Measurements from ENCODE around the gene TBC1D7.

TBC1D7 gene

GRCh38 chr6:13294499-13295069 lies 33.8 kb downstream of the TBC1D7 start:
- no peak for DNase-seq (ENCODE audit: low read depth)

GRCh38 chr6:13292774-13293173 lies 35.6 kb downstream of the TBC1D7 start:
- DNase-seq (ENCODE audit: low read depth): no peak

GRCh38 chr6:13290335-13290734 lies 38.0 kb downstream of the TBC1D7 start:
- no peak for DNase-seq (ENCODE audit: low read depth)

GRCh38 chr6:13289789-13290318 lies 38.5 kb downstream of the TBC1D7 start:
- DNase-seq (ENCODE audit: low read depth): no peak

GRCh38 chr6:13288969-13289391 lies 39.4 kb downstream of the TBC1D7 start:
- no peak for DNase-seq (ENCODE audit: low read depth)

- no peak for DNase-seq (ENCODE audit: low read depth)
These were observed 39.9 kb downstream of the TBC1D7 start for GRCh38 chr6:13288481-13288880.

- DNase-seq (ENCODE audit: low read depth): no peak
These were observed 41.2 kb downstream of the TBC1D7 start for GRCh38 chr6:13287104-13287503.

- no peak for DNase-seq (ENCODE audit: low read depth)
These were observed 42.2 kb downstream of the TBC1D7 start for GRCh38 chr6:13286181-13286580.

- no peak for DNase-seq (ENCODE audit: low read depth)
These were observed 42.6 kb downstream of the TBC1D7 start for GRCh38 chr6:13285705-13286104.

GRCh38 chr6:13284646-13285045 lies 43.7 kb downstream of the TBC1D7 start:
- no peak for DNase-seq (ENCODE audit: low read depth)

- DNase-seq (ENCODE audit: low read depth): no peak
These were observed 45.0 kb downstream of the TBC1D7 start for GRCh38 chr6:13283331-13283730.

- no peak for DNase-seq (ENCODE audit: low read depth)
These were observed 45.8 kb downstream of the TBC1D7 start for GRCh38 chr6:13282393-13283069.

- DNase-seq (ENCODE audit: low read depth): no peak
These were observed 46.7 kb downstream of the TBC1D7 start for GRCh38 chr6:13281686-13282085.

- no peak for DNase-seq (ENCODE audit: low read depth)
These were observed 48.1 kb downstream of the TBC1D7 start for GRCh38 chr6:13280254-13280653.

GRCh38 chr6:13278991-13279390 lies 49.3 kb downstream of the TBC1D7 start:
- no peak for DNase-seq (ENCODE audit: low read depth)

GRCh38 chr6:13278164-13278563 lies 50.2 kb downstream of the TBC1D7 start:
- DNase-seq (ENCODE audit: low read depth): no peak

- DNase-seq (ENCODE audit: low read depth): no peak
These were observed 51.1 kb downstream of the TBC1D7 start for GRCh38 chr6:13277231-13277630.

- no peak for DNase-seq (ENCODE audit: low read depth)
These were observed 52.8 kb downstream of the TBC1D7 start for GRCh38 chr6:13275435-13275989.

- no peak for DNase-seq (ENCODE audit: low read depth)
These were observed 53.5 kb downstream of the TBC1D7 start for GRCh38 chr6:13274707-13275434.

- peak; percentile 18 for DNase-seq (ENCODE audit: low read depth)
These were observed 54.2 kb downstream of the TBC1D7 start for GRCh38 chr6:13273931-13274706.

- no peak for DNase-seq (ENCODE audit: low read depth)
These were observed 55.0 kb downstream of the TBC1D7 start for GRCh38 chr6:13273202-13273930.

Measured in T follicular helper cell (primary cell).